Measurements from ENCODE around the gene POLE3.
"Not testable (repeated sequence)": the region's sequence is repeated elsewhere in the genome, so short reads cannot be mapped to it uniquely, and the experiment has no call there.

Gene POLE3

DNA sequence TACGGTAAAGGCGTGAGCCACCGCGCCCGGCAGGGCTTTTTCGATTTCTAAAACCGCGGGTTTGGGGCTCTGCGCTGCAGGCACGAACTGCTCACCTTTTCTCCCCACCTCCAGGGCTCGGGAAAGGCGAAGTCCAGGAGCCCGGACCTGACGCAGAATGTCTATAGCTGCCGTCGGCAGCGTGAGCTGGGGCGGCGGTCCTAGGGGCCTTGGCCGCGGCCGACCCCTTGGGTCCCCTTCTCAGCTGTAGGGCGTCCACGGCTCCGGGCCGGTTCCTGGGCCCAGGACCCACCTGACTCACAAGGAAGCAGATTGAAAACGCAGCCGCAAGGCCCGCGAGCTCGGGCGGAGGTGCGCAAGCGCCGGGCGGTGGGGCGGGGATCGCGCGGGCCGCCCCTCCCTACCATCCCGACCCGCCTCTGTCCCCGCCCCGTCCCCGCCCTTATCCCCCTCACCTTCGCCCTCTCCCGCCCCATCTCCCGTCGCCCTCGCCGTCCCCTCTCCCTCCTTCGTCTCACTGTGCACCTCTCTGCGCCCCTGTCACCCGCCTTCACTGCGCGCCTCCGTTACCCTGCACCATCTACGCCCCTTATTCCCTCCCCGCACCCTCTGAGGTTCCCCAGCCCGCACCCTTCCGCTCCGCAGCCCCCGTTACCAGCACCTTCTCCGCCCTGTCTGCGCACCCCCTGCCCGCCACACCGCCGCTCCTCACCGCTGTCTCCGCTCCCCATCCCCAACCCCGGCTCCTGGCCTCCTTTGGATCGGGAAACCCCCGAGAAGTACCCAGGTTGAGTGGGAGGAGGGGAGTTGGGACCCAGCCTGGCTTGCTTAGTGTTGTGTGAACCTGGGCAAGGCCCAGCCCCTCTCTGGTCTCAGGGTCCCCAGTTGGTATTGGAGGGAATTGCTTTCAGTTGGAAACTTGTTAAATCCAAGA, 33.6 kb downstream of the POLE3 start, which contains the start of gene HDHD3:
Gene HDHD3, minus strand, starts transcription at position 353 of the 934 bp plus-strand sequence. CDS start 2,632 bp downstream, outside the sequence.
- peak; percentile 47 for DNase-seq (ENCODE audit: low spot score)

DNA sequence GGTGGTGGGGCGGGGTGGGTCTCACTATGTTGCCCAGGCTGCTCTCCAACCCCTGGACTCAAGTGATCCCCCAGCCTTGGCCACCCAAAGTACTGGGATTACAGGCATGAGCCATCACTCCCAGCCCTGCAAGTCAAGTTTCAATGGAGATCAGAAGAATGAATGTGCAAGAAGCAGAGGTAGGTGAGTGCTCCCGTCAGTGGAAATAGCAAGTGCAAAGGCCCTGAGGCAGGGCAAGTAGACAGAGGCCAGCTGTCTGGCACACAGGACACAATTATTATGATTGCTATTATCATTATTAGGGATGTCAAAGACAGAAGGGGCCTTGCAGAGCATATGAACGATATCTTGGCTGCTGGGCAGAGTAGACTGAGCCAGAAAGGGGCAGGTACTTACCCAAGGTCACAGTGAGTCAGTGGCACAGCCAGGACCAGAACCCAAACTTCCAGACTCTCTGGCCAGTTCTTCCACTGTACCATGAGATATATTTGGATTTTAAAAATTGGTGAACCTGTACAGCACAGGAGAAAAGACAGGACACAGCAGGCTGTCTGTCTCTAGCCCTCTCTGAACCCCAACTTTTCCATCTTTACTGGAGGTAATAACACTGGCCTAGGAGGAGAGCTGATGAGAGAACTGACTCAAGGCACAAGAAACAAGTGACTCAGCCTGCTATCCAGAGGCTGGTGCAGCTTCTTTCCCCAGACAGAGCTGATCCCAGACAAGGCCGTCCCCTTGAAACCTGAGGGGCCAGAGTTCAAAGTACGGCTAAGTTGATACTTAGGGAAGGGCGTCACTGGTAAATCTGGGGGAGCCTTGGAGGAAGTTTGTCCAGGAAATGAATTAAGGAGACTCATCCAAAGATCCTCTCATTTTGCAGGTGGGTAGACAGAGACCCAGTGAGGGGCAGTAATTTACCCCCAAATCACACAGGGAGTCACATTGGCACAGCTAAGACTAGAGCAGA, 35.1 kb downstream of the POLE3 start:
- no peak for DNase-seq (ENCODE audit: low spot score)

DNA sequence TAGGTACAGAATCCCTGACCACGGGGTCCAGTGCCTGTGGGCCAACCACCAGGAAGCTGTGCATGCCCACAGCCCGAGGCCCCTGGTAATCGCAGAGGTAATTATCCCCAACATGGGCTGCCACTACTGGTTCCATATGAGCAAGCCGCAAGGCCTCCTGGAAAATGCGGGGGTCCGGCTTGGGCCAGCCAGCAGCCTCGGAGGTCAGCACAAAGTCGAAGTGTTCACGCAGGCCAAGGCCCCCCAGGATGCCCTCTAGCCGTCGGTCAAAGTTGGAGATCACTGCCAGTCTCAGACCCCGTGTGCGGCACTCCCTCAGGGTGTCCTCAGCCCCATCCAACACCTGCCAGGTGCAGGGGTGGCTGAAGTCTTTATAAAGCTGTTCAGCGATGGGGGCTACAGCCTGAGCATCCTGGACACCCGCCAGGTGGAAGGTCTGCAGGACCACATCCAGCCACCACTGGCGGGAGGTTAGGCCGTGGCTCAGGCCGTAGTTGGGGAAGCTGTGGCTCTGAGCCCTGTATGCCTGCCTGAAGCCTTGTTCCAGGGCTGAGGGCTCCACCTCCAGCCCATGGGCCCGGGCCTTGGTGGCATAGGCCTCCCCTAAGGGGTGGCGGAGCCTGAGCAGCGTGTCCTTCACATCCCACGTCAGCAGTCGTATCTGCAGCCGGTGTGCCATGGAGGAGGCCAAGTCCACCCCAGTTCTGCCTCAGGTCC, 36.6 kb downstream of the POLE3 start:
- no peak for DNase-seq (ENCODE audit: low spot score)

DNA sequence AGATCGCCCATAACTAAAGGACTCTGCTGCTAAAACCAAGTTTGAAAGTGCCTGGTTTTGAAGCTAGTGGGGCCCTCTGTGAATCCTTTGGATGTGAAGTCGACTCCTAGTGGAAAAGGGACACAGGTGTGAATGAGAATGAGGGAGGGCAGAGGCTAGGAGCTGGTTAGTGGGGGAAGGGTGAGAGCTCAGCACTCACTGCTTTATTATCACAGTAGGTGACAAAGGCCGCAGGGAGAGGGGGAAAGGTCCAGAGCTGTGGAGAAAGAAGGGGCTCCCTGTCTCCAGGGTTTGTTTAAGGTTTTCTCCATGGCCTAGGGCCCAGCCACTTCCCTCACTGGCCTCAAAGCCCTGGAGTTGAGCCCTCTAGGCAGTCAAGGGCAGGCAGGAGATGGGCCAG, 37.2 kb downstream of the POLE3 start:
- no peak for DNase-seq (ENCODE audit: low spot score)

DNA sequence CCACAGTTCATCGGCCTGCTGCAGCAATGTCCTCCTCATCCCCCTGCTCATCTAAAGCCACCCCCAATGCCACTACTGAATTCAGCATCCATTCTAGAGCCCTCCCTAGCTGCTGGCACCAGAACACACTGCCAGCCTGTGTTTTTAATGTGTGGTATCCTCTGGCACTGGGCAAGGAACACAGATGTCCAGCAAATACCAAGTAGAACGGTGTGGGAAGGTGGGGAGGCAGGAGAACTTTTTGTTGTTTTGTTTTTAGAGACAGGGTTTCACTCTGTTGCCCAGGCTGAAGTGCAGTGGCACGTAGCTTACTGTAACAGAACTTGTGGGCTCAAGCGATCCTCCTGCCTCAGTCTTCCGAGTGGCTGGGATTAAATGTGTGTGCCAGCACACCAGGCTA, 38.4 kb downstream of the POLE3 start:
- DNase-seq (ENCODE audit: low spot score), result no peak

DNA sequence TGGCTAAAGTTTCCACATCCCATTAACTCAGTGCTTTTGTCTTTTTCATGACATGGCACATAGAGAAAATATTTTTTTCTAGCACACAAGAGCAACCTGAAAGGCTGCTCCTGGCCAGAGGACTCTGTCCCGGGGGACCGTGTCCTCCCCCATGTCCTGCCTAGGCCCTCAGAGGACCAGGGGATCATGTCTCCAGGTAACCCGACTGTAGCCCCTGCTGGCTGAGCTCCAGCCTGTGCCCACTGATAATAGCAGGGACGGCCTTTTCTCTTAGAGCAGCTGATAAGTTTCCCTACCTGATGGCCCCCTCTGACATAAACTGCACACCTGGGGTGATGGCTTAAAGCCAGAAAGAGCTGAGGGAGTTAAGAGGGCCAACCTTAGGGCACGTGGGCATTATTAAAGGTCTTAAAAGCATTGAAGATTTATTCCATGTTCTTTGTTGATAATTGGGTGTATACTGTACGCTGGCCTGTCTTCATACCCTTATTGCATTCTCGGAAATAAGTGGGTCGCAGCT, 39.6 kb downstream of the POLE3 start:
- DNase-seq (ENCODE audit: low spot score), result no peak

DNA sequence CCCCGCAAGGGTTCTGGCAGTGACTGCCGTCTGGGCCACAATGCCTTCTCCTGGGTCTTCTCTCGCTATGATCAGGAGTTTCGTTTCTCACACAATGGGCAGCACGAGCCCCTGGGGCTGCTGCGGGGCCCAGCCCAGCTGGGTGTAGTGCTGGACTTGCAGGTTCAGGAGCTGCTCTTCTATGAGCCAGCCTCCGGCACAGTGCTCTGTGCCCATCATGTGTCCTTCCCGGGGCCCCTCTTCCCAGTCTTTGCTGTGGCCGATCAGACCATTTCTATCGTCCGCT, 40.7 kb downstream of the POLE3 start:
- no peak for DNase-seq (ENCODE audit: low spot score)

DNA sequence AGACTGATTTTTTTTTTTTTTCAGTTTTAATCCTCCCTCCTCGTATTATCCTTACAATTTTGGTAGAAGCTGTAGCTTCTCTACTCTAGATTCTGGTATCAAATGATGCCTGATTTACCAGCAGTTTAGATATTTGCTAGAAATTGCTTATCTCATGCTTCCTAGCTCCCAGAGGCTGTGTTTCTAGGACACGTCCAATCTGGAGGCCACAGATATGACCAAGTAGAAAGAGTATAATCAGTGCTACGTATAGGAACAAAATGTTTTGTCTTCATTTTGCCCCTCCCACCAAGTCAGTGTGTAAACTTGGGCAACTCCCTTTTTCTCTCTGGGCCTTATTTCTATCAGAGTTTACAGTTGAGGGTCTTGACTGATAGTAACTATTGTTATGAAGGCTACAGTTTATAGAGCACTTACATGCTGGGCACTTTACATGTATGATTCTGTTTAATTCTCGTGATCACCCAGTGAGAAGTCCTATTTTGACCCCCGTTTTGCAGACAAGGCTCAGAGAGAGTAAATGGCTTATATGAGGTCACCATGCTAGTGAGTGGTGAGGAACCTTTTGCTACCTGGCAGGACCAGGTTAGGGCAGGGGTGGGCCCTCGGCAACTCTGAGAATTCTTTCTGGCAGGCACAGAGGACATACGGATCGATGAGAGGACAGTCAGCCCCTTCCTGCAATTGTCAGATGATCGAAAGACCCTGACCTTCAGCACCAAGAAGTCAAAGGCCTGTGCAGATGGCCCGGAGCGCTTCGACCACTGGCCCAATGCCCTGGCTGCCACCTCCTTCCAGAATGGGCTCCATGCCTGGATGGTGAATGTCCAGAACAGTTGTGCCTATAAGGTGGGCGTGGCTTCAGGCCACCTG, 41.3 kb downstream of the POLE3 start:
- DNase-seq (ENCODE audit: low spot score), result no peak

DNA sequence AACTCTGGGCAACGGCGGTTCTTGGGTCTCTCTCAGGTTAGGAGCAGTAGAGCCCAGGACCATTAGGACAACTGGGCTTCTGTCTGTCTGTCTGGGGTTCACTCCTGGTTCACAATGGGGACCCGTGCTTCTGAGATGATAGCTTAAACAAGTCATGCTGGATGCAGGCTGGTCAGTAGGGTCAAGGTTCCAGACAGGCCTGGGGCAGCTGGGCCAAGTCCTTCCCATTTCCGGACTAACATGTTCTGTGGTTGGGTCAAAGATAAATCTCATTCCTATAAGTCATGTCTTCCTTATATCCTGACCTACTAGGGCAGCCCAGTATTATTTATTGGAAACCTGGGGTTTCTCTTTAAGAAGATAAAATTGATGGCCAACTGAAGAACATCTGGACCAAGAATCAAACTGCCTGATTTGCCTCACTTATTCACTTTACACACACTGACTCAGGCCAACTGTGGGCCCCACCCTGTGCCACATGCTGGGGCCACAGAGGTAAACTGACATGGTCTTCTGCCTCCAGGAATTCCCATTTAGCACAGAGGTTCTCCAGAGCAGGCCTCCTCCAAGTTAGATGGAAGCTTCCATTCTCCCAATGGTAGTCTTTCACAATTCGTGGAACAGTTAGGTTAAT, 42.0 kb downstream of the POLE3 start:
- DNase-seq (ENCODE audit: low spot score), result no peak

DNA sequence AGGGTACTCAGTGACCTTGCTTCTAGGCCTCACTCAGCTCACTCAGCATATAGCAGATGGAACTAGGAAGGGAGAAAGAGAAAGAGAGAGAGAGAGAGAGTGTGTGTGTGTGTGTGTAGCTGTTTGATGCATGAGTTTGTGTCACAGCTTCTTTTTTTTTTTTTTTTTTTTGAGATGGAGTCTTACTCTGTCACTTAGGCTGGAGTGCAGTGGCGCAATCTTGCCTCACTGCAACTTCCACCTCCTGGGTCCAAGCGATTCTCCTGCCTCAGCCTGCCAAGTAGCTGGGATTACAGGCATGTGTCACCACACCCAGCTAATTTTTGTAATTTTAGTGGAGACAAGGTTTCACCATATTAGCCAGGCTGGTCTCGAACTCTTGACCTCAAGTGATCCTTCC, 44.8 kb downstream of the POLE3 start:
- not testable (repeated sequence) for DNase-seq (ENCODE audit: low spot score)

DNA sequence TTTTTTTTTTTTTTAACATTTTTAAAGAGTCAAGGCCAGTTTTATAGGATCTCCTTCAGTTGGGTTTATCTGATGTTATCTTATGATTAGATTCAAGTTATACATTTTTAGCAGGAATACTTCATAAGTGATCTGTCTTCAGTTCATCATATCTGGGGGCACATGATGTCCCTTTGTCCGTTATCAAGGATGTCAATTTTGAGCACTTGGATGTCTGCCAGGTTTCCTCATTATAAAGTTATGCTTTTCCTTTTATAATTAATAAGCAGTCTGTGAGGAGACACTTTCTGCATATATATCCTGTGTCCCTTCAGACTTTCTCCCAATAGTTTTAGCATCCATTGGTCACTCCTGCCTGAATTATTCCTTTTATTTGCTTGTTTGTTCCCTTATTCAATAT, 45.5 kb downstream of the POLE3 start:
- DNase-seq (ENCODE audit: low spot score), result no peak

DNA sequence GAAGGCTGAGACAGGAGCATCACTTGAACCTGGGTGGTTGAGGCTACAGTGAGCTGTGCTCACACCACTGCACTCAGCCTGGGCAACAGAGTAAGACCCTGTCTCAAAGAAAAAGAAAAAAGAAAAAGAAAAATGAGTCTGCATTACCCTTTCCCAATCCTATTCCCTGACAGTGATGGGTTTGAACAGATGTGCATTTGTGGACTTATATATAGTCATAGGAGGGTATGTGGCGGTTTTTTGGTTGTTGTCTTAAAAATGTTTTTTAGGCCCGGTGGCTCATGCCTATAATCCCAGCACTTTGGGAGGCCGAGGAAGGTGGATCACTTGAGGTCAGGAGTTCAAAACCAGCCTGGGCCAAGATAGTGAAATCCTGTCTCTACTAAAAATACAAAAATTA, 47.1 kb downstream of the POLE3 start:
- DNase-seq (ENCODE audit: low spot score), result no peak

DNA sequence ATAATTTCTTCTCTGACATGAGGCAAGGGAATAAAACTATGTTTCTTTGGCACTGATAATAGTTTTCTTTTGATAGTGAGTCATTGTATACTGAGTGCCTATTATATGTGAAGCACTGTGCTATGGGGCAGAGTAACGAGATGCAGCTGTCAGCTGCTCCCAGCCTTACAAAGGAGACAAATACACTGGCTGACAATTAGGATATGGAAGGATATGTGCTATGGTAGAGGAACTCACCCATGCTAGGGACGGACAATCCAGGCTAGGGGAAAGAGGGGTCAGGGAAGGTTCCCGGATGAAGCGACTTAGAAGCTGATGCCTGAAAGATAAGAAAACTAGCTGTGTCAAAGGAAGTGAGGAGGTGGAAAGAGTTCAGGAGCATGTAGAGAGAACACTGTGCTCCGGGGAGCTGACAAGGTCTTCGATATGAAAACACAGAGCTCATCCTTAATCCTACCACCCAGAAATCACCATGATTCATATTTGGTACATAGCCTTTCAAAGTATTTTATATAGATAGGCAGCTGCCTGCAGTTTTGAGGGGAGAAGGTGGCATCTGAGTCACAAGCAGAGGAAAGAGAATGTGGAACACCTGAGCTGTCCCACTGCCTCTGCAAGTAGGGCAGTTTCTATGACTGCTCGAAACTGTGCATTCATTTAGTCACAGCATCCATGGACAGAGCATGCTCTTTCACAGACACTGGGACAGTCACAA, 49.0 kb downstream of the POLE3 start:
- DNase-seq (ENCODE audit: low spot score), result no peak

DNA sequence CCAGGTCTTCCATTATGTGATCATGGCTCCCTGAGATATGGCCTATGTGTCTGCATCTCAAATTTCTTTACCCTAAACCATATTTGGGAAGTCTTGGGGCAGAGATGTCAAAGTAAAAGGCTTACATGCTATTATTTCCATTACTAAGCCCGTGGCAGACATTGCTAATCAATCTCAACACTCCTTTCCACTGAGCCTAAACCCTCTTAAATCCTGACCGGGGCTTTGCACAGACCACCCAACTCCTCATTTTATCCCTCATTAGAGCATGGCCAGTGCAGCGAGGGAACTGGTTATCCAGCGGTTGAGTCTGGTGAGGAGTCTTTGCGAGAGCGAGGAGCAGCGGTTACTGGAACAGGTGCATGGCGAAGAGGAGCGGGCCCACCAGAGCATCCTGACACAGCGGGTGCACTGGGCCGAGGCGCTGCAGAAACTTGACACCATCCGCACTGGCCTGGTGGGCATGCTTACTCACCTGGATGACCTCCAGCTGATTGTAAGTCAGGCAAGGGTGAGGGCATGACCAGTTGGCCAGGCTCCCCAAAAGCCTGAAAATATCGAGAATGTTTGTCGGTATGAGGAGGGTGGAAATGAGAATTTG, 50.1 kb downstream of the POLE3 start:
- no peak for DNase-seq (ENCODE audit: low spot score)

DNA sequence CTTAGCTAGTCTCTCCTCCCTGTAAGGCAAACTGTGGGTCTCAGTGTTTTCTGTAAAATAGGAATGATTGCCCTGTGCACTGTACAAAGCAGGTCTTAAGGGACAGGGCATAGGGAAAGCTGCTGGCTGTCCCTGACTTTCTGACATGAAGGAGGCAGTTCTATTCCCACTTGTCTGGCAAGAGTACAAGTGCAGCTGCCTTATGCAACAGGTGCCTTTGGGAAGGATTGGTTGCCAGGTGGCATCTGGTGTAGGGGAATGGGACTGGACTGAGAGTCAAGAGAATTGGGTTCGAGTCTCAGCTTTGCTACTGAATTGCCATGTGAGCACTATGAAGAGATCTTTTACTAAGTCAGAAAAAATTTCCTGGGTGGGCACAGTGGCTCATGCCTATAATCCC, 51.1 kb downstream of the POLE3 start:
- DNase-seq (ENCODE audit: low spot score), result no peak

Data from pons (tissue), 1 donor.